Subcutaneous adipose tissue (tissue), 4 donors: ENCODE results near the gene WRNIP1. TPM values are rescaled to one million over a fixed set of nuclear protein-coding genes. Genes with fewer than 3 reads are reported as not detected.

Experiments used
- total RNA-seq, 4 donors: library from RNA; depleted of rRNA; stranded (reverse); fragments of >200 nt; gene quantifications; one replicate each; pipeline ENCODE4 v1.1.0, GENCODE V29; 2016
- TF ChIP-seq, protein P1 (sequence below): fragments of 450-650 bp; IDR thresholded peaks from one replicate; pipeline ENCODE4 v1.5.1; 2016; ENCODE audit warnings: low read depth, mild to moderate bottlenecking, control low read depth, antibody characterized with exemption, moderate library complexity

Gene WRNIP1
- total RNA-seq, 4 donors from 2014 or later: 17.4 to 38.4 (median 34.0) TPM

GRCh38 chr6:2797564-2798031 lies 32.4 kb downstream of the WRNIP1 start:
- TF ChIP-seq, protein P1, sequence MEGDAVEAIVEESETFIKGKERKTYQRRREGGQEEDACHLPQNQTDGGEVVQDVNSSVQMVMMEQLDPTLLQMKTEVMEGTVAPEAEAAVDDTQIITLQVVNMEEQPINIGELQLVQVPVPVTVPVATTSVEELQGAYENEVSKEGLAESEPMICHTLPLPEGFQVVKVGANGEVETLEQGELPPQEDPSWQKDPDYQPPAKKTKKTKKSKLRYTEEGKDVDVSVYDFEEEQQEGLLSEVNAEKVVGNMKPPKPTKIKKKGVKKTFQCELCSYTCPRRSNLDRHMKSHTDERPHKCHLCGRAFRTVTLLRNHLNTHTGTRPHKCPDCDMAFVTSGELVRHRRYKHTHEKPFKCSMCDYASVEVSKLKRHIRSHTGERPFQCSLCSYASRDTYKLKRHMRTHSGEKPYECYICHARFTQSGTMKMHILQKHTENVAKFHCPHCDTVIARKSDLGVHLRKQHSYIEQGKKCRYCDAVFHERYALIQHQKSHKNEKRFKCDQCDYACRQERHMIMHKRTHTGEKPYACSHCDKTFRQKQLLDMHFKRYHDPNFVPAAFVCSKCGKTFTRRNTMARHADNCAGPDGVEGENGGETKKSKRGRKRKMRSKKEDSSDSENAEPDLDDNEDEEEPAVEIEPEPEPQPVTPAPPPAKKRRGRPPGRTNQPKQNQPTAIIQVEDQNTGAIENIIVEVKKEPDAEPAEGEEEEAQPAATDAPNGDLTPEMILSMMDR: no peak

GRCh38 chr6:2798586-2799134 lies 33.5 kb downstream of the WRNIP1 start:
- TF ChIP-seq, protein P1: no peak

DNA sequence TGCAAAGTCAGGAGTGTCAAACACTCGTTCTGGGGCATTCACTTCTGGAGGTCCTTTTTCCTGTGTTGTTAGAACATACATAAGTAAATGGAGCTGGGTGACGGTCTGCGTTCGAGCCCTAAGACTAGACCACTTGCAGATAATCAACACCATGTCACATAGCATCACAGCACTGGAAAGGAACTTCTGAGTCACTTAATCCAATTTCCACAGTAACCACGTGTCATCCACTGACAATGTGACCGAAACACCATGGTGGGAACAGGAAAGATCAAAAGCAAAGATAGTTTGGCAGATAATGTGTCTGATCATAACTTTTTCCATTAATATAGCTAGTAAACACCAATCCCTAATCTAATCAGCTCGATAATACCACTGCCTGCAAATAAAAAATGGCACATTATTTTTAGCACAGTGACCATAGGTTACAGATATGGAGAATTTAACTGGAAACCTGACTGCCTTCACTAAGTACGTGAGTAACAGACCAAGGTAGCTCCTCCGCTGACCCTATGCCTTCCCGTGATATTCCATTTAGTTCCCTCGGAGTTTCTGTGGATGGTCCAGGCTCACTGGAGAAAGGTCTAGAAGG lies 34.8 kb downstream of the WRNIP1 start:
- TF ChIP-seq, protein P1: no peak

DNA sequence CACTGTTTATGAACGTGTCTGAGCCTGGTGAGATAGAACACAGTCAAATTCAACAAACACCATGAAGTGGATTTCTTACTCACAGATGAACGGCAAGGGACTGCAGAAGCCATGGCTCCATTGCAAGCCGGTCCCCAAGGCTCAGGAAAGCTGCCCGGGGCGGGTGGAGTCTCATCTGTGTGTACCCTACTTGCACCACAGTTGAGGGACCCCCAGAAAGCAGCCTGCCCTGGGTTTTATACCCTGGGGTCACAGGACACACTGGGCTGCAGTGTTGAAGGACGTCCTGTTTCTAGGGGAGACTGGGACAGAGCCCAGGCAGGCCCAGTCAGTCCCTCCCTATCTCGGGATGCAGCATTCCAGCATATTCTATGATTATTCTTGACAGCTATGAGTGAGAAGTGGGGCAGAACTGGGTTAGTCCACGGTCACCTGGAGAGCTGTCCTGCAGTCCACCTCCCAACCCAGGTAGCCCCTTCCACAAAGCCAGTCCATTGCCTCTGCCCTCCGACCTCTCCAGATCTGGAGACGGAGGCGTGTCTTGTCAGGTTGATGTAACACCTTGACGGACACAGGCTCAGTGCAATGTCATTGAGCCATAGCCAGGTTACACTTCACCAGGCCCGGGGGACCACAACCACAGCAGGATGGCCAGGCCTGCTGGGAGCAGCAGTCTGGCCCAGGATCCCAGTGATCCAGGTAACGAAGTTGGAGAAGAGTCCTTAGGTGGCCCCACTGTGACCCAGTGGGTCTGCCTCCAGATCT lies 35.5 kb downstream of the WRNIP1 start:
- TF ChIP-seq, protein P1: no peak

GRCh38 chr6:2802521-2803060 lies 37.4 kb downstream of the WRNIP1 start:
- TF ChIP-seq, protein P1: no peak

DNA sequence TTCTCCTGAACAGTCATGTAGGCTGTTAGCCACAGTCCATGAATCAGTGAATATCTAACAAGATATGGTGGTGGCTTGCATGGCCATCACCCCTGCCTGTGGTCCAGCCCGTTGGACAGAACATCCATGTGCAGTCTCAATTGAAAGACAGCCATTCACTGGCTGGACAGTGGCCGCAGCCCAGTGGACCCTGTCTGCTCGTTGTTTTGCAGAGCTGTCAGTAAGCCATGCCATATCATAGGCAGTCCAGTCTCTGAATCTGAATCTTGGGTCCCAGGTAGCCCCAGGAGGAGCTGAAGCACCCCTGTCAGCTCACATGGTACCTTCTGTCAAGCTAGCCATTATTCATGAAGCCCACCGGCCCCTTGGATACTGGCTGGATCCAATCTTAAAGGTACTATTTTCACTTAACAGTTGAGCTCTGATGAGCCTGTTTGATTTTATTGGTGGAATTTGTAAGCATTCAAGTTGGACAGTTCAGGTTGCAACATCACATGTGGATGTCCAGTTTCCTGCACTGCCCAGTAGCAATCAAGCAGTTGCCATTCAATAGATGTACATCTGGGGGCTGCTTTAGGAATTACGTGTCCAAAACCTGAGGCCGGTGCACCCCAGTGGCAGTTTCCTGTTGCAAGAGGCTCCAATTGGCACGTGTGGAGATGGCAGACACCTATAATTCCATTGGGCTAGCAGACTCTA lies 38.7 kb downstream of the WRNIP1 start:
- TF ChIP-seq, protein P1: no peak
